ENCODE results near the gene GPC5.
"Not testable (repeated sequence)": the region's sequence is repeated elsewhere in the genome, so short reads cannot be mapped to it uniquely, and the experiment has no call there.

Gene GPC5

GRCh38 chr13:92538164-92538563, 1139.7 kb downstream of the GPC5 start:
- H3K4me3 ChIP-seq (ENCODE audit: insufficient read depth, low read length, poor library complexity, severe bottlenecking): no peak overlapping the region
- H3K4me2 ChIP-seq (ENCODE audit: low read depth, low read length, poor library complexity, severe bottlenecking): no peak overlapping the region
- H3K27me3 ChIP-seq (ENCODE audit: low read length): no peaks in the 10 kb centered on the region
- H3K27ac ChIP-seq (ENCODE audit: low read depth, low read length): no peak overlapping the region
- no peaks in the 10 kb centered on the region for H3K9me3 ChIP-seq (ENCODE audit: insufficient read depth, low read length)
- H3K79me2 ChIP-seq (ENCODE audit: insufficient read depth, low read length): no peaks in the 10 kb centered on the region
- TF ChIP-seq EZH2phosphoT487 (conservative IDR thresholded peaks at IDR 0.05; ENCODE audit: low read length) (no peak), CTCF (IDR thresholded peaks at IDR 0.05; ENCODE audit: insufficient read depth, low read length, poor library complexity, severe bottlenecking) (no peak)
- H4K20me1 ChIP-seq (ENCODE audit: low read depth, low read length): no peaks in the 10 kb centered on the region
- H3K9ac ChIP-seq (ENCODE audit: low read length): no peak overlapping the region
- H3K36me3 ChIP-seq (ENCODE audit: low read length): no peaks in the 10 kb centered on the region; the same call in 1 of the 2 replicates
- no peaks in the 10 kb centered on the region for H3K9me2 ChIP-seq (replicated peaks; ENCODE audit: insufficient read depth, low read length)
- no peak overlapping the region for H2AFZ ChIP-seq (ENCODE audit: low read depth, low read length, severe bottlenecking)
- H3F3A ChIP-seq (ENCODE audit: insufficient read depth): no peaks in the 10 kb centered on the region

- H3K9me2 ChIP-seq (replicated peaks; ENCODE audit: insufficient read depth, low read length); H3K9me3 ChIP-seq (ENCODE audit: insufficient read depth, low read length); H3K9ac ChIP-seq (ENCODE audit: low read length); H3K4me2 ChIP-seq (ENCODE audit: low read depth, low read length, poor library complexity, severe bottlenecking); H3K27me3 ChIP-seq (ENCODE audit: low read length); H3K79me2 ChIP-seq (ENCODE audit: insufficient read depth, low read length); H3F3A ChIP-seq (ENCODE audit: insufficient read depth); H3K36me3 ChIP-seq (ENCODE audit: low read length); H3K27ac ChIP-seq (ENCODE audit: low read depth, low read length); H4K20me1 ChIP-seq (ENCODE audit: low read depth, low read length); H3K4me3 ChIP-seq (ENCODE audit: insufficient read depth, low read length, poor library complexity, severe bottlenecking); H2AFZ ChIP-seq (ENCODE audit: low read depth, low read length, severe bottlenecking): not testable (repeated sequence)
Measured at GRCh38 chr13:92539148-92539547, 1140.7 kb downstream of the GPC5 start.

DNA sequence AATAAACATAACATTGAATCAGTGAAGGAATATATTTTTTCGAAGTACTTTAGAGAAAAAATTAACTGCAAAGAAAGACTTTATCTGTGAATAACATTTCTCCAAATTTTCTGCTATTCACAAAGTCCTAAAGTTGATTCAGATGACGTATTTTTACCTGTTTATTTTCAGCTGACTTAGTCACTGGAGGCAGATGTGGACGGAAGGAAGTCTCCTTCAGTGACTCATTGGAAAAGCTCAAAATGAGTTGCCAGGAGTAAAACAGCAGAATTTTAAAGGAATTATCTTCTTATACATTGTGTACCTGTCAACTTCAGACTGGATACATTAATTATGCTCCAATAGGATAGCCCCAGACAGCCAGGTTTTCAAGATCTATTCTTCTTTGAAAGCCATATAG, 1148.8 kb downstream of the GPC5 start:
- Histone ChIP-seq H3K9me3 (ENCODE audit: insufficient read depth, low read length) (no peaks in the 10 kb centered on the region), H3K9me2 (replicated peaks; ENCODE audit: insufficient read depth, low read length) (no peaks in the 10 kb centered on the region), H3K79me2 (ENCODE audit: insufficient read depth, low read length) (no peaks in the 10 kb centered on the region), H2AFZ (ENCODE audit: low read depth, low read length, severe bottlenecking) (no peak overlapping the region), H3F3A (ENCODE audit: insufficient read depth) (no peaks in the 10 kb centered on the region), H3K27ac (ENCODE audit: low read depth, low read length) (no peak overlapping the region), H4K20me1 (ENCODE audit: low read depth, low read length) (no peaks in the 10 kb centered on the region), H3K36me3 (ENCODE audit: low read length) (no peaks in the 10 kb centered on the region), H3K27me3 (ENCODE audit: low read length) (no peaks in the 10 kb centered on the region), H3K4me2 (ENCODE audit: low read depth, low read length, poor library complexity, severe bottlenecking) (no peak overlapping the region), H3K4me3 (ENCODE audit: insufficient read depth, low read length, poor library complexity, severe bottlenecking) (no peak overlapping the region), H3K9ac (ENCODE audit: low read length) (no peak overlapping the region)
- TF ChIP-seq CTCF (IDR thresholded peaks at IDR 0.05; ENCODE audit: insufficient read depth, low read length, poor library complexity, severe bottlenecking) (no peak), EZH2phosphoT487 (conservative IDR thresholded peaks at IDR 0.05; ENCODE audit: low read length) (no peak)

GRCh38 chr13:92549276-92549675, 1150.9 kb downstream of the GPC5 start:
- Histone ChIP-seq H3K9me3 (ENCODE audit: insufficient read depth, low read length) (no peaks in the 10 kb centered on the region), H3K36me3 (ENCODE audit: low read length) (no peaks in the 10 kb centered on the region), H3K4me2 (ENCODE audit: low read depth, low read length, poor library complexity, severe bottlenecking) (no peak overlapping the region), H3K27ac (ENCODE audit: low read depth, low read length) (no peak overlapping the region), H3K4me3 (ENCODE audit: insufficient read depth, low read length, poor library complexity, severe bottlenecking) (no peak overlapping the region), H2AFZ (ENCODE audit: low read depth, low read length, severe bottlenecking) (no peak overlapping the region), H3K79me2 (ENCODE audit: insufficient read depth, low read length) (no peaks in the 10 kb centered on the region), H3K9me2 (replicated peaks; ENCODE audit: insufficient read depth, low read length) (no peaks in the 10 kb centered on the region), H4K20me1 (ENCODE audit: low read depth, low read length) (no peaks in the 10 kb centered on the region), H3K27me3 (ENCODE audit: low read length) (no peaks in the 10 kb centered on the region), H3F3A (ENCODE audit: insufficient read depth) (no peaks in the 10 kb centered on the region), H3K9ac (ENCODE audit: low read length) (no peak overlapping the region)
- TF ChIP-seq CTCF (IDR thresholded peaks at IDR 0.05; ENCODE audit: insufficient read depth, low read length, poor library complexity, severe bottlenecking): no peak
- no peak for TF ChIP-seq EZH2phosphoT487 (conservative IDR thresholded peaks at IDR 0.05; ENCODE audit: low read length)

Data from SU-DHL-6 (cell line).